ENCODE results near the gene AKR1D1. TPM values are rescaled to one million over a fixed set of nuclear protein-coding genes. Genes with fewer than 3 reads are reported as not detected.
"Not testable (repeated sequence)": the region's sequence is repeated elsewhere in the genome, so short reads cannot be mapped to it uniquely, and the experiment has no call there.

The AKR1D1 gene
- total and polyA plus RNA-seq, 10 of the 15 experiments (the other 5 are each of a cell fraction or from before 2014, with no cell fraction given) = 0.09 to 0.34 TPM; not detected in 8

GRCh38 chr7:138144958-138145357 lies 68.7 kb downstream of the AKR1D1 start (continued):
- no peak for TF ChIP-seq CBX3 (IDR thresholded peaks at IDR 0.05; ENCODE audit: borderline replicate concordance, low read depth)
- TF ChIP-seq, protein P1, sequence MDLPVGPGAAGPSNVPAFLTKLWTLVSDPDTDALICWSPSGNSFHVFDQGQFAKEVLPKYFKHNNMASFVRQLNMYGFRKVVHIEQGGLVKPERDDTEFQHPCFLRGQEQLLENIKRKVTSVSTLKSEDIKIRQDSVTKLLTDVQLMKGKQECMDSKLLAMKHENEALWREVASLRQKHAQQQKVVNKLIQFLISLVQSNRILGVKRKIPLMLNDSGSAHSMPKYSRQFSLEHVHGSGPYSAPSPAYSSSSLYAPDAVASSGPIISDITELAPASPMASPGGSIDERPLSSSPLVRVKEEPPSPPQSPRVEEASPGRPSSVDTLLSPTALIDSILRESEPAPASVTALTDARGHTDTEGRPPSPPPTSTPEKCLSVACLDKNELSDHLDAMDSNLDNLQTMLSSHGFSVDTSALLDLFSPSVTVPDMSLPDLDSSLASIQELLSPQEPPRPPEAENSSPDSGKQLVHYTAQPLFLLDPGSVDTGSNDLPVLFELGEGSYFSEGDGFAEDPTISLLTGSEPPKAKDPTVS (IDR thresholded peaks at IDR 0.05; ENCODE audit: low read depth, low read length) = no peak
- TF ChIP-seq RAD21 (IDR thresholded peaks at IDR 0.05; ENCODE audit: insufficient read depth, low read depth, low read length) = no peak

- DNase-seq (ENCODE audit: low read depth, low spot score); H3K4me2 ChIP-seq (ENCODE audit: control insufficient read depth, insufficient read depth); in situ Hi-C loops (cut with MboI); H4K20me1 ChIP-seq (ENCODE audit: control insufficient read depth, insufficient read depth); RAD21 ChIA-PET (ENCODE audit: unreplicated experiment); FAIRE-seq; SMC1A ChIA-PET (ENCODE audit: uncharacterized antibody, unreplicated experiment); H3K9me3 ChIP-seq (replicated peaks; ENCODE audit: control insufficient read depth, insufficient read depth, low read length); H3K9ac ChIP-seq (ENCODE audit: control insufficient read depth, insufficient read depth, low read length); CTCF ChIA-PET; H3K79me2 ChIP-seq (ENCODE audit: control insufficient read depth, insufficient read depth, low read length); H3K27ac ChIP-seq (ENCODE audit: control insufficient read depth, insufficient read depth); H3K4me3 ChIP-seq; ATAC-seq; H3K36me3 ChIP-seq (ENCODE audit: control insufficient read depth in 2 of 2, insufficient read depth in 2 of 2, low read length in 1 of 2); BruUV-seq (replicated peaks); intact Hi-C loops (cut with micrococcal nuclease; ENCODE audit: unreplicated experiment); H3K27me3 ChIP-seq (replicated peaks in 1 of 2; ENCODE audit: control insufficient read depth in 2 of 2, insufficient read depth in 2 of 2, low read length in 1 of 2); H2AFZ ChIP-seq (ENCODE audit: control insufficient read depth, low read depth, low read length); H3K4me1 ChIP-seq (ENCODE audit: control insufficient read depth, insufficient read depth, low read length): not testable (repeated sequence)
- POLR2A ChIA-PET = interaction anchor here (0.6 kb wide), 1 partner anchor 614 kb away, joined by 3 read pairs; no protein-coding TSS in a partner anchor
- WGBS (ENCODE audit: insufficient coverage, insufficient replicate concordance, low lambda C conversion rate, missing lambda C conversion rate) = 77% methylated on average over 9 of the region's 19 CpGs
Observed at GRCh38 chr7:138146221-138146620, 70.0 kb downstream of the AKR1D1 start.

DNA sequence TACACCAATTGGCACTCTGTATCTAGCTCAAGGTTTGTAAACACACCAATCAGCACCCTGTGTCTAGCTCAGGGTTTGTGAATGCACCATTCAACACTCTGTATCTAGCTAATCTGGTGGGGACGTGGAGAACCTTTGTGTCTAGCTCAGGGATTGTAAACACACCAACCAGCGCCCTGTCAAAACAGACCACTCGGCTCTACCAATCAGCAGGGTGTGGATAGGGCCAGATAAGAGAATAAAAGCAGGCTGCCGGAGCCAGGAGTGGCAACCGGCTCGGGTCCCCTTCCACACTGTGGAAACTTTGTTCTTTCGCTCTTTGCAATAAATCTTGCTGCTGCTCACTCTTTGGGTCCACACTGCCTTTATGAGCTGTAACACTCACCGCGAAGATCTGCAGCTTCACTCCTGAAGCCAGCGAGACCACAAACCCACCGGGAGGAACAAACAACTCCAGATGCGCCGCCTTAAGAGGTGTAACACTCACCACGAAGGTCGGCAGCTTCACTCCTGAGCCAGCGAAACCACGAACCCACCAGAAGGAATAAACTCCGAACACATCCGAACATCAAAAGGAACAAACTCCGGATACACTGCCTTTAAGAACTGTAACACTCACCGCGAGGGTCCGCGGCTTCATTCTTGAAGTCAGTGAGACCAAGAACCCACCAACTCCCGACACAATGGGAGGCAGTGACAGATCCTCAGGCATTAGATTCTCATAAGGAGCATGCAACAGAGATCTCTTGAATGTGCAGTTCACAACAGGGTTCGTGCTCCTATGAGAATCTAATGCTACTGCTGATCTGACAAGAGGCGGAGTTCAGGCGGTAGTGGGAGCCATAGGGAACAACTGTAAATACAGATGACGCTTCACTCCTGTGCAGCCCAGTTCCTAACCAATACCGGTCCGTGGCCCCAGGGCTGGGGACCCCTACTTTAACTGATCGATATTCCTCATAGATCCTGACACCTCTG lies 70.8 kb downstream of the AKR1D1 start:
- H3K9me3 ChIP-seq (replicated peaks; ENCODE audit: control insufficient read depth, insufficient read depth, low read length); RAD21 ChIA-PET (ENCODE audit: unreplicated experiment); ATAC-seq; intact Hi-C loops (cut with micrococcal nuclease; ENCODE audit: unreplicated experiment); FAIRE-seq; in situ Hi-C loops (cut with MboI); H3K79me2 ChIP-seq (ENCODE audit: control insufficient read depth, insufficient read depth, low read length); H3K9ac ChIP-seq (ENCODE audit: control insufficient read depth, insufficient read depth, low read length); H3K27me3 ChIP-seq (replicated peaks in 1 of 2; ENCODE audit: control insufficient read depth in 2 of 2, insufficient read depth in 2 of 2, low read length in 1 of 2); H3K4me2 ChIP-seq (ENCODE audit: control insufficient read depth, insufficient read depth); H3K27ac ChIP-seq (ENCODE audit: control insufficient read depth, insufficient read depth); H3K4me3 ChIP-seq; H3K4me1 ChIP-seq (ENCODE audit: control insufficient read depth, insufficient read depth, low read length); H3K36me3 ChIP-seq (ENCODE audit: control insufficient read depth in 2 of 2, insufficient read depth in 2 of 2, low read length in 1 of 2); DNase-seq (ENCODE audit: low read depth, low spot score); H2AFZ ChIP-seq (ENCODE audit: control insufficient read depth, low read depth, low read length); H4K20me1 ChIP-seq (ENCODE audit: control insufficient read depth, insufficient read depth); BruUV-seq (replicated peaks); SMC1A ChIA-PET (ENCODE audit: uncharacterized antibody, unreplicated experiment): not testable (repeated sequence)
- WGBS (ENCODE audit: insufficient coverage, insufficient replicate concordance, low lambda C conversion rate, missing lambda C conversion rate) = 62% methylated on average over 30 of the region's 32 CpGs
- CTCF ChIA-PET = interaction anchor here (1.1 to 2.4 kb wide), 2 partner anchors 13 to 19 kb away, joined by 4 to 10 read pairs; no protein-coding TSS in a partner anchor
- POLR2A ChIA-PET = interaction anchor here (0.6 kb wide), 1 partner anchor 613 kb away, joined by 3 read pairs; no protein-coding TSS in a partner anchor

All from GM12878 (cell line).